Measurements from ENCODE around the gene XPC.

GRCh38 chr3:14142567-14143270, 35.7 kb downstream of the XPC start:
- no peak for TF ChIP-seq CTCF (IDR thresholded peaks at IDR 0.05; ENCODE audit: insufficient read depth, low read length, poor library complexity, severe bottlenecking)
- no peak for TF ChIP-seq EZH2phosphoT487 (conservative IDR thresholded peaks at IDR 0.05; ENCODE audit: low read length)

All from SU-DHL-6 (cell line).